ENCODE results near the gene ASCL5. TPM values are rescaled to one million over a fixed set of nuclear protein-coding genes. Genes with fewer than 3 reads are reported as not detected.

ASCL5 gene
- total RNA-seq, 4 donors from 2014 or later = not detected

DNA sequence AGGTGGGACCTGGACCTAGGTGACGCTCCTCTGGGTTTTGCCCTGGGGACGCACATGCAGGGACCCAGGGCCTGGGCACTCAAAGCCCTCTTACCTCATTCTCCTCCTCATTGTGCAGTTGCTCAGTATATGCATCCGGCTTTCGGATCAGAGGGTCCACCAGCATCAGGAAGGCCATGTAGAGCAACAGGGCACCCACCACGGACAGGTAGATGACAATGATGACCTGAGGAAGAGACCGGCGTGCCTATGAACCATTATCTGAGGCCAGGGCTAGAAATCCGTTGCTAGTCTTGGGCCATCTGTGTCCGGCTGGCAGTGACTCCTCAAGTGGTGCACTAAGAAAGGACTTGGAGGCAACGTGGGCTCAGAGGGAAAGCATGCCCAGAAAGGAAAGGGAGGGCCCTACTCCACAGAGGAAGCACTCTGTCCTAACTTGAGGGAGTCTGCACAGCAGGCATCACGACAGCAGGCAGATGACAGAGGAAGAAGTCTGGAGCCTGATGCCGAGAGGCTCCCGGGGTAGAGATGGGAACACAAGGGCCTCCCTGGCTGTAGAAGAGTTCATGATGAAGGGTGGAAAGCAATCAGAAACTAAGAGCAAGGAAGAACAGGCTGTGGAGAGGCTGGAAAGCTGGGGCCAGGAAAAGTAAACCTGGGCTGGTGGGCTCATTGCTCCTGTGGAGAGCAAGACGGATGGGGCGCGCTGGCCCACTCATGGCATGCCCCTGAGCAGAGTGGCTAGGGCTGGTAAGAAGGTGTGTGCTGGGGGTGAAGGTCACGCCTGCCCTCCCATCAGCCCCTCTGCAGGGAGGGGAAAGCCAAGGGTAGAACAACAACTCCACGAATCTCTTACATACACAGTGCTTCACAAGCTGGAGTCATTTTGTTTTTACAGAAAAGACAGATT is 17.0 kb upstream of the ASCL5 start:
- WGBS = 84% methylated on average over 15 of the region's 18 CpGs
- H3K4me1 ChIP-seq = peaks cover 0 to 8% (median 5%) of the 10 kb centered on the region in 4 donors
- H3K27me3 ChIP-seq = no peaks in the 10 kb centered on the region
- intact Hi-C loops (cut with DNase I) = no loop called here
- DNase-seq (ENCODE audit: extremely low spot score) = no peak
- TF ChIP-seq POLR2A (IDR thresholded peaks at IDR 0.05; ENCODE audit: low read depth) = no peak
- no peak for TF ChIP-seq POLR2AphosphoS5 (IDR thresholded peaks at IDR 0.05)
- no peak overlapping the region for H3K4me3 ChIP-seq
- peaks cover 13 to 100% (median 97%) of the 10 kb centered on the region in 4 donors for H3K36me3 ChIP-seq
- H3K27ac ChIP-seq (replicated peaks in 1 of 4) = no peak overlapping the region
- no peaks in the 10 kb centered on the region for H3K9me3 ChIP-seq

DNA sequence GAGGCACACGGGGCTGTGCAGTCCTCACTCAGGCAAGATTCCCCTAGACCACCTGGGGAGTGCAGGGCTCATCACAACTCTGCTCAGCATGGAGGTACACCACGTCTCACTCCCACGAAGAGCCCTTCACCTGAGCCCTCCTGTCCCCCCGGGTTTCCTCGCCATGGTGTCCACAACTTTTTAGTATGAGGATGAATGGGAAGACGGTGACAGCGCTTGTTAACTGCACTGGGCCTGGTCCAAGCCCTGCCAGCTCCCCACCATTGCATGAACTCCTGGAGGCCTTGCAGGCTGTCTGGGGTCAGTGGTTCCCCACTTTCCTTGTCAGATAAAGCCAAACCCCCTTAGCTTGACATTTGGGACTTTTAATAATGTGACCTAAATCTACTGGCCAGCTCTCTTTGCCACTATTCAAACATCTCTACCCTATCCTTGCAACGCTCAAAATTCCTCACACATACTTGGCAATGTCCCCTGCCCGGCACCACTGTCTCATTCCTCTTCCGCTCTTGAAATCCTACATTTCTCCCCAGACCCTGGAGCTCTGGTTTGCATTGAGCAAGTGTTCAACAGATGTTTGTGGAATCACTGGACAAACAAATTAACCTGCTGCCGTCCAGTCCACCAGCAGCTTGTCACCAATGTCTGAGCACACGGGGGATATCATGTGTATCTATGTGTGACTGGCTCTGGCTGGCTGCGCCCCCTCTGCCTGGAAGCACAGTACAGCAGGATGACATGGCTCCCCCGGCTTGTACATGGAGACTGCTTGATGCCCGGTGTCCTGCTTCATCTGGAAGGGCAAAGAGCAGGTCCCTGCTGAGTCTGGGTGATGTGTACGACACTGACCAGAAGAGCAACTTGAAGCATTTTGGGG is 16.1 kb upstream of the ASCL5 start:
- H3K36me3 ChIP-seq = peaks cover 13 to 94% (median 90%) of the 10 kb centered on the region in 4 donors
- intact Hi-C loops (cut with DNase I) = no loop called here
- WGBS = 93% methylated on average over 12 of the region's 16 CpGs

GRCh38 chr1:201142011-201142848 is 15.2 kb upstream of the ASCL5 start:
- H3K9me3 ChIP-seq = no peaks in the 10 kb centered on the region
- no peak for DNase-seq (ENCODE audit: extremely low spot score)
- WGBS = 80% methylated on average over 9 of the region's 16 CpGs
- no peaks in the 10 kb centered on the region for H3K27me3 ChIP-seq
- intact Hi-C loops (cut with DNase I) = no loop called here
- peaks cover 13 to 87% (median 81%) of the 10 kb centered on the region in 4 donors for H3K36me3 ChIP-seq
- TF ChIP-seq EP300 (IDR thresholded peaks at IDR 0.05) = no peak
- no peak for TF ChIP-seq POLR2A (IDR thresholded peaks at IDR 0.05; ENCODE audit: low read depth)
- no peak for TF ChIP-seq CTCF (IDR thresholded peaks at IDR 0.05)
- no peak for TF ChIP-seq POLR2AphosphoS5 (IDR thresholded peaks at IDR 0.05)
- H3K27ac ChIP-seq (replicated peaks in 1 of 4) = no peak overlapping the region
- no peak overlapping the region for H3K4me3 ChIP-seq
- H3K4me1 ChIP-seq = peaks cover 0 to 23% (median 21%) of the 10 kb centered on the region in 4 donors

More for the DNA sequence above, 16.1 kb upstream of the ASCL5 start:
- Histone ChIP-seq H3K27ac (replicated peaks in 1 of 4) (no peak overlapping the region), H3K4me3 (no peak overlapping the region), H3K9me3 (no peaks in the 10 kb centered on the region), H3K27me3 (no peaks in the 10 kb centered on the region), H3K4me1 (peaks cover 0 to 14% (median 12%) of the 10 kb centered on the region in 4 donors)
- TF ChIP-seq CTCF (IDR thresholded peaks at IDR 0.05) = no peak
- TF ChIP-seq EP300 (IDR thresholded peaks at IDR 0.05) = no peak
- TF ChIP-seq POLR2A (IDR thresholded peaks at IDR 0.05; ENCODE audit: low read depth) = no peak
- TF ChIP-seq POLR2AphosphoS5 (IDR thresholded peaks at IDR 0.05) = no peak
- no peak for DNase-seq (ENCODE audit: extremely low spot score)

DNA sequence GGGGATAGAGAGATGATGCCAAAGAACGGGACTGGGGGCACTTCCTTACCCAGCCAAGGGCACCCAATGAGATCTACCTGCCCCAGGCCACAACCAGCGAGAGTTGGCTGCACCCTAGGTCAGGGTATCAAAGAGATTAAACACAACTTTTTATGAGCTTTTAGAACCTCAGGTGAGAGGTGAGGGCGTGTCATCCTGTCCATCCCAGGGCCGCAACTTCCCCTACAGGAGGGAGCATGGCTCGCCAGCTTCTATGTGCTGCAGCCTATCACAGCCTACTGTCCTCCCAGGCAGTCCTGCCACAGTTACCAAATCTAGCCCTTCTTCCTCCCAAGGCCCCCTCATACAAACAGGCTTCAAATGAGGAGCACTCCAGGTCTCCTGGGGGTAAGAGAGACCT is 14.4 kb upstream of the ASCL5 start:
- WGBS = 93% methylated on average over 2 of the region's 5 CpGs
- Histone ChIP-seq H3K27me3 (no peaks in the 10 kb centered on the region), H3K9me3 (no peaks in the 10 kb centered on the region), H3K4me3 (no peak overlapping the region), H3K36me3 (peaks cover 13 to 83% (median 75%) of the 10 kb centered on the region in 4 donors), H3K27ac (replicated peaks in 1 of 4) (no peak overlapping the region), H3K4me1 (peaks cover 0 to 31% (median 29%) of the 10 kb centered on the region in 4 donors)
- intact Hi-C loops (cut with DNase I) = no loop called here
- no peak for TF ChIP-seq CTCF (IDR thresholded peaks at IDR 0.05)
- no peak for TF ChIP-seq EP300 (IDR thresholded peaks at IDR 0.05)
- no peak for TF ChIP-seq POLR2AphosphoS5 (IDR thresholded peaks at IDR 0.05)
- TF ChIP-seq POLR2A (IDR thresholded peaks at IDR 0.05; ENCODE audit: low read depth) = no peak
- no peak for DNase-seq (ENCODE audit: extremely low spot score)

Measured in esophagus muscularis mucosa (tissue), 4 donors.